GM12872 (cell line): ENCODE measurements around the gene PKD1.
A peak's percentile ranks its signal among the peaks of the same experiment; 100 is the strongest.

Source experiments
- CTCF ChIP-seq: IDR thresholded peaks from 3 replicates; pipeline ENCODE4 v1.5.1; 2011; ENCODE audit warnings: low read depth, mild to moderate bottlenecking, low read length, moderate library complexity; ENCODE audit not compliant: insufficient read depth

PKD1 gene

GRCh38 chr16:2061023-2061422 lies 74.7 kb downstream of the PKD1 start:
- TF ChIP-seq CTCF: no peak

- TF ChIP-seq CTCF: no peak
Measured at GRCh38 chr16:2060346-2060745, 75.4 kb downstream of the PKD1 start.

GRCh38 chr16:2058872-2059271 lies 76.8 kb downstream of the PKD1 start:
- no peak for TF ChIP-seq CTCF

GRCh38 chr16:2058420-2058819 lies 77.3 kb downstream of the PKD1 start:
- TF ChIP-seq CTCF: no peak

GRCh38 chr16:2057438-2057837 lies 78.3 kb downstream of the PKD1 start:
- TF ChIP-seq CTCF: no peak

- peak; percentile 37; the same call in 1 of the 3 replicates for TF ChIP-seq CTCF
Measured at GRCh38 chr16:2056681-2057407, 78.9 kb downstream of the PKD1 start.

GRCh38 chr16:2056077-2056476 lies 79.6 kb downstream of the PKD1 start:
- TF ChIP-seq CTCF: no peak
